H9 (cell line): ENCODE data around the gene RNASEL. TPM values are rescaled to one million over a fixed set of nuclear protein-coding genes. Genes with fewer than 3 reads are reported as not detected.

Source experiments
- DNase-seq: peaks from one replicate; pipeline ENCODE4 v3.0.0-alpha.2; 2017
- H2AFZ ChIP-seq: one replicate; pipeline ENCODE4 v1.6.1; 2013; ENCODE audit warnings: mild to moderate bottlenecking, low read length, control low read depth, moderate library complexity
- H2AK5ac ChIP-seq: 2 replicates; pipeline ENCODE4 v1.6.1; 2013; ENCODE audit warnings: low read length, control low read depth, mixed read lengths; ENCODE audit not compliant: insufficient read length
- H2BK120ac ChIP-seq: one replicate; pipeline ENCODE4 v1.6.1; 2013; ENCODE audit warnings: low read depth, mild to moderate bottlenecking, low read length, control low read depth, inconsistent platforms; ENCODE audit not compliant: poor library complexity, severe bottlenecking
- H2BK12ac ChIP-seq: 2 replicates; pipeline ENCODE4 v1.6.1; 2013; ENCODE audit warnings: low read length, control low read depth, mixed read lengths, low read depth; ENCODE audit not compliant: insufficient read length
- H2BK15ac ChIP-seq: 2 replicates; pipeline ENCODE4 v1.6.1; 2013; ENCODE audit warnings: low read depth, low read length, control low read depth
- H2BK20ac ChIP-seq: one replicate; pipeline ENCODE4 v1.6.1; 2013; ENCODE audit warnings: low read depth, mild to moderate bottlenecking, low read length, control low read depth, inconsistent platforms; ENCODE audit not compliant: poor library complexity, severe bottlenecking
- H2BK5ac ChIP-seq: 2 replicates; pipeline ENCODE4 v1.6.1; 2013; ENCODE audit warnings: low read length, control low read depth, mixed read lengths; ENCODE audit not compliant: insufficient read length
- H3K14ac ChIP-seq: 2 replicates; pipeline ENCODE4 v1.6.1; 2013; ENCODE audit warnings: low read length, control low read depth; ENCODE audit not compliant: insufficient read depth
- H3K18ac ChIP-seq: 2 replicates; pipeline ENCODE4 v1.6.1; 2013; ENCODE audit warnings: low read depth, mild to moderate bottlenecking, mixed read lengths, low read length, control low read depth; ENCODE audit not compliant: insufficient read length
- H3K23ac ChIP-seq: 2 replicates; pipeline ENCODE4 v1.6.1; 2013; ENCODE audit warnings: low read length, control low read depth, mixed read lengths, low read depth; ENCODE audit not compliant: insufficient read length
- H3K23me2 ChIP-seq: 2 replicates; pipeline ENCODE4 v1.6.1; 2013; ENCODE audit warnings: low read depth, mild to moderate bottlenecking, mixed read lengths, low read length, control low read depth; ENCODE audit not compliant: insufficient read length, poor library complexity, severe bottlenecking
- H3K27ac ChIP-seq: 2 replicates; pipeline ENCODE4 v1.5.1; 2013; ENCODE audit warnings: low read length, control low read depth, mixed read lengths, low read depth; ENCODE audit not compliant: insufficient read length
- H3K27me3 ChIP-seq: 2 replicates; pipeline ENCODE4 v1.6.1; 2013; ENCODE audit warnings: low read length, control low read depth, inconsistent platforms; ENCODE audit not compliant: insufficient read depth
- H3K4ac ChIP-seq: 2 replicates; pipeline ENCODE4 v1.6.1; 2013; ENCODE audit warnings: low read depth, mild to moderate bottlenecking, control low read depth, inconsistent platforms, low read length, moderate library complexity
- H3K4me1 ChIP-seq: 2 replicates; pipeline ENCODE4 v1.6.1; 2013; ENCODE audit warnings: low read length, control low read depth, inconsistent platforms; ENCODE audit not compliant: insufficient read depth
- H3K4me2 ChIP-seq: 2 replicates; pipeline ENCODE4 v1.6.1; 2013; ENCODE audit warnings: low read length, control low read depth, mixed read lengths; ENCODE audit not compliant: insufficient read length, insufficient read depth
- H3K56ac ChIP-seq: 2 replicates; pipeline ENCODE4 v1.6.1; 2013; ENCODE audit warnings: low read depth, mild to moderate bottlenecking, mixed read lengths, low read length, control low read depth; ENCODE audit not compliant: insufficient read length
- H3K79me1 ChIP-seq: 2 replicates; pipeline ENCODE4 v1.6.1; 2013; ENCODE audit warnings: low read depth, mild to moderate bottlenecking, moderate library complexity, low read length, control low read depth, inconsistent platforms; ENCODE audit not compliant: insufficient read depth, poor library complexity, severe bottlenecking
- H3K79me2 ChIP-seq: 2 replicates; pipeline ENCODE4 v1.6.1; 2013; ENCODE audit warnings: low read length, control low read depth, inconsistent platforms; ENCODE audit not compliant: insufficient read depth
- H3K9ac ChIP-seq: 2 replicates; pipeline ENCODE4 v1.6.1; 2013; ENCODE audit warnings: low read length, control low read depth, mixed read lengths; ENCODE audit not compliant: insufficient read length; ENCODE audit errors: extremely low read depth
- H3K9me3 ChIP-seq: one replicate; pipeline ENCODE4 v1.6.1; 2013; ENCODE audit warnings: low read depth, low read length, inconsistent platforms; ENCODE audit not compliant: control insufficient read depth
- H3T11ph ChIP-seq: one replicate; pipeline ENCODE4 v1.6.1; 2013; ENCODE audit warnings: mild to moderate bottlenecking, low read length, control low read depth, inconsistent platforms
- H4K20me1 ChIP-seq: one replicate; pipeline ENCODE4 v1.6.1; 2013; ENCODE audit not compliant: control insufficient read depth, insufficient read length, insufficient read depth
- H4K5ac ChIP-seq: 2 replicates; pipeline ENCODE4 v1.6.1; 2013; ENCODE audit warnings: low read depth, mild to moderate bottlenecking, mixed read lengths, low read length, control low read depth; ENCODE audit not compliant: insufficient read length
- H4K8ac ChIP-seq: replicated peaks from 2 replicates; pipeline ENCODE4 v1.6.1; 2013; ENCODE audit warnings: low read length, control low read depth, mixed read lengths, low read depth; ENCODE audit not compliant: insufficient read length
- H4K91ac ChIP-seq: 2 replicates; pipeline ENCODE4 v1.6.1; 2013; ENCODE audit warnings: low read depth, mild to moderate bottlenecking, moderate library complexity, mixed read lengths, low read length, control low read depth; ENCODE audit not compliant: insufficient read length
- H3K27ac Mint-ChIP-seq, 3 experiments: 2 replicates in 2 of 3; 3 replicates in 1 of 3; pipeline ENCODE4 v1.8.0; 2020 to 2021; ENCODE audit warnings: mixed read lengths in 3 of 3, mild to moderate bottlenecking in 1 of 3, moderate library complexity in 1 of 3
- H3K27me3 Mint-ChIP-seq: 2 replicates; pipeline ENCODE4 v1.8.0; 2021; ENCODE audit warnings: low read depth, mild to moderate bottlenecking, moderate library complexity, mixed read lengths
- H3K36me3 Mint-ChIP-seq, 3 experiments: 2 replicates in 2 of 3; 3 replicates in 1 of 3; pipeline ENCODE4 v1.8.0; 2020 to 2021; ENCODE audit warnings: low read depth in 3 of 3, mixed read lengths in 3 of 3; ENCODE audit not compliant: insufficient read depth in 1 of 3
- H3K4me1 Mint-ChIP-seq, 2 experiments: 2 replicates each; pipeline ENCODE4 v1.8.0; 2020; ENCODE audit warnings: mixed read lengths in 2 of 2
- H3K4me3 Mint-ChIP-seq, 2 experiments: 2 replicates in 1 of 2; 3 replicates in 1 of 2; pipeline ENCODE4 v1.8.0; 2020 to 2021; ENCODE audit warnings: mild to moderate bottlenecking in 2 of 2, mixed read lengths in 2 of 2, moderate library complexity in 1 of 2
- H3K9me3 Mint-ChIP-seq, 2 experiments: 2 replicates in 1 of 2; 3 replicates in 1 of 2; pipeline ENCODE4 v1.8.0; 2020; ENCODE audit warnings: mild to moderate bottlenecking in 2 of 2, mixed read lengths in 2 of 2, moderate library complexity in 1 of 2
- CTCF ChIP-seq: fragments of 200-600 bp; sonication (generic); conservative IDR thresholded peaks from 3 replicates; pipeline ENCODE4 v1.8.0; 2021; ENCODE audit warnings: antibody characterized with exemption, mild to moderate bottlenecking
- WGBS: extraction: QIAGEN DNeasy Blood & Tissue Kit; methylation state at CpG from one replicate; pipeline ENCODE4 v1.1.7; 2013; ENCODE audit warnings: missing lambda C conversion rate, low lambda C conversion rate, mixed read lengths; ENCODE audit not compliant: insufficient read length; ENCODE audit errors: extremely low coverage; 5-methylcytosine and 5-hydroxymethylcytosine counted together
- total RNA-seq: library from RNA; stranded (reverse); gene quantifications from 2 replicates; pipeline ENCODE4 v1.2.1, GENCODE V29; 2021

Gene RNASEL
- total RNA-seq, 1 experiment from 2014 or later, result 0.63 TPM

- H3K23me2 ChIP-seq, result no peaks in the 10 kb centered on the region
- H2BK5ac ChIP-seq, result no peak overlapping the region
- H3K27me3 Mint-ChIP-seq, result no peaks in the 10 kb centered on the region; the same call in 1 of the 2 replicates
- H2AFZ ChIP-seq, result no peak overlapping the region
- H3K27me3 ChIP-seq, result no peaks in the 10 kb centered on the region
- no peak overlapping the region for H4K91ac ChIP-seq
- H3K4me1 ChIP-seq, result peaks cover 6% of the 10 kb centered on the region
- no peak overlapping the region for H3K18ac ChIP-seq
- H2BK20ac ChIP-seq, result no peak overlapping the region
- no peaks in the 10 kb centered on the region for H3K36me3 Mint-ChIP-seq
- H3K4me1 Mint-ChIP-seq, result peaks cover 35 to 36% of the 10 kb centered on the region in 2 experiments
- H4K20me1 ChIP-seq, result no peaks in the 10 kb centered on the region
- H3K79me2 ChIP-seq, result no peaks in the 10 kb centered on the region
- no peaks in the 10 kb centered on the region for H3K79me1 ChIP-seq
- H3K23ac ChIP-seq, result no peak overlapping the region
- H3K27ac Mint-ChIP-seq, result no peak overlapping the region
- H2BK12ac ChIP-seq, result no peak overlapping the region
- no peak overlapping the region for H3K4ac ChIP-seq
- no peak overlapping the region for H2BK15ac ChIP-seq
- no CpG with 5 or more reads among the region's 2 CpGs for WGBS
- H3K4me2 ChIP-seq, result no peak overlapping the region
- H4K5ac ChIP-seq, result no peak overlapping the region
- no peak overlapping the region for H2BK120ac ChIP-seq
- no peak overlapping the region for H3K56ac ChIP-seq
- H3K27ac ChIP-seq, result no peak overlapping the region
- H3K4me3 Mint-ChIP-seq, result no peak overlapping the region
- H3K9ac ChIP-seq, result no peak overlapping the region
- H3K9me3 ChIP-seq, result no peaks in the 10 kb centered on the region
- no peak overlapping the region for H3K14ac ChIP-seq
- H4K8ac ChIP-seq, result no peak overlapping the region
- no peak for DNase-seq
- no peak overlapping the region for H2AK5ac ChIP-seq
- TF ChIP-seq CTCF, result no peak
- H3T11ph ChIP-seq, result no peak overlapping the region
- H3K9me3 Mint-ChIP-seq, result no peaks in the 10 kb centered on the region
Measured at GRCh38 chr1:182627622-182628021, 38.6 kb upstream of the RNASEL start.
